ENCODE results near the gene GALNT9.
"Not testable (repeated sequence)": the region's sequence is repeated elsewhere in the genome, so short reads cannot be mapped to it uniquely, and the experiment has no call there.

The GALNT9 gene

GRCh38 chr12:132151145-132151765, 178.1 kb downstream of the GALNT9 start:
- DNase-seq: no peak

GRCh38 chr12:132150780-132151144, 178.6 kb downstream of the GALNT9 start:
- no peak for DNase-seq

GRCh38 chr12:132149526-132149925, 179.9 kb downstream of the GALNT9 start:
- DNase-seq: not testable (repeated sequence)

GRCh38 chr12:132148368-132149045, 180.9 kb downstream of the GALNT9 start:
- DNase-seq: no peak

- DNase-seq: no peak
Observed at GRCh38 chr12:132147423-132148367, 181.7 kb downstream of the GALNT9 start.

GRCh38 chr12:132146772-132147422, 182.5 kb downstream of the GALNT9 start:
- no peak for DNase-seq
